Fibroblast of lung (primary cell): ENCODE data around the gene MACROD1. TPM values are rescaled to one million over a fixed set of nuclear protein-coding genes. Genes with fewer than 3 reads are reported as not detected.

Source experiments
- DNase-seq, 2 donors: peaks; one replicate each; pipeline versions ENCODE4 v3.0.0 to v3.0.0-alpha.2; 2010; ENCODE audit warnings: low read depth in 2 of 2
- H2AFZ ChIP-seq: 2 replicates; pipeline ENCODE4 v1.5.1; 2012; ENCODE audit warnings: low read length, control low read depth, inconsistent platforms
- H3K27ac ChIP-seq: 2 replicates; pipeline ENCODE4 v1.5.1; 2011; ENCODE audit warnings: low read length, control low read depth; ENCODE audit not compliant: insufficient read depth
- H3K27me3 ChIP-seq: 2 replicates; pipeline ENCODE4 v1.5.1; 2011; ENCODE audit warnings: mild to moderate bottlenecking, low read length; ENCODE audit not compliant: control insufficient read depth, insufficient read depth
- H3K36me3 ChIP-seq: 2 replicates; pipeline ENCODE4 v1.5.1; 2011; ENCODE audit warnings: low read length; ENCODE audit not compliant: control insufficient read depth, insufficient read depth
- H3K4me1 ChIP-seq: 2 replicates; pipeline ENCODE4 v1.5.1; 2011; ENCODE audit warnings: low read length; ENCODE audit not compliant: control insufficient read depth, insufficient read depth; ENCODE audit errors: extremely low read depth
- H3K4me2 ChIP-seq: 2 replicates; pipeline ENCODE4 v1.5.1; 2011; ENCODE audit warnings: low read length, control low read depth; ENCODE audit not compliant: insufficient read depth; ENCODE audit errors: extremely low read depth
- H3K4me3 ChIP-seq, 4 experiments: fragments of 200-600 bp in 1 of 4; sonication (generic) in 1 of 4; replicated peaks in 1 of 4; 2 replicates each; pipeline ENCODE4 v1.5.1; 2011 to 2016; ENCODE audit warnings: low read length in 4 of 4, low read depth in 3 of 4, mild to moderate bottlenecking in 3 of 4, control low read depth in 2 of 4, inconsistent platforms in 1 of 4, mixed read lengths in 1 of 4; ENCODE audit not compliant: insufficient read depth in 1 of 4; ENCODE audit errors: control extremely low read depth in 1 of 4
- H3K79me2 ChIP-seq: 2 replicates; pipeline ENCODE4 v1.5.1; 2012; ENCODE audit warnings: mild to moderate bottlenecking, low read length, inconsistent platforms; ENCODE audit not compliant: control insufficient read depth, insufficient read depth
- H3K9ac ChIP-seq: 2 replicates; pipeline ENCODE4 v1.5.1; 2011; ENCODE audit warnings: mild to moderate bottlenecking, low read length, control low read depth; ENCODE audit not compliant: insufficient read depth
- H3K9me3 ChIP-seq: 2 replicates; pipeline ENCODE4 v1.5.1; 2012; ENCODE audit warnings: low read depth, low read length; ENCODE audit not compliant: control insufficient read depth, insufficient read depth
- H4K20me1 ChIP-seq: 2 replicates; pipeline ENCODE4 v1.5.1; 2011; ENCODE audit warnings: low read length; ENCODE audit not compliant: control insufficient read depth, insufficient read depth; ENCODE audit errors: extremely low read depth
- CTCF ChIP-seq, 2 donors: IDR thresholded peaks in 1 of 2; conservative IDR thresholded peaks in 1 of 2; 1 replicate in 1 of 2; 2 replicates in 1 of 2; pipeline ENCODE4 v1.5.1; 2011 to 2012; ENCODE audit warnings: low read length in 2 of 2, control low read depth in 1 of 2, inconsistent platforms in 1 of 2, low read depth in 1 of 2, mild to moderate bottlenecking in 1 of 2
- EZH2 ChIP-seq: IDR thresholded peaks from 2 replicates; pipeline ENCODE4 v1.5.1; 2012; ENCODE audit warnings: low read length, control low read depth, mild to moderate bottlenecking; ENCODE audit errors: missing control alignments
- polyA plus RNA-seq, 2 donors: library from polyadenylated mRNA; depleted of rRNA in 1 of 2; stranded (reverse) in 1 of 2; unstranded in 1 of 2; fragments of >200 nt; gene quantifications; 2 replicates each; pipeline ENCODE4 v1.2.1, GENCODE V29; 2011 to 2012; ENCODE audit warnings: missing spikeins in 1 of 2
- total RNA-seq: library from RNA; depleted of rRNA; stranded (reverse); fragments of >200 nt; gene quantifications from 2 replicates; pipeline ENCODE4 v1.2.1, GENCODE V29; 2014

Gene MACROD1
- total and polyA plus RNA-seq, 2 donors (not counting 1 experiment from before 2014, with no cell fraction given), result 8.8 to 24.8 TPM

GRCh38 chr11:64007629-64008282, 158.2 kb downstream of the MACROD1 start:
- peak overlapping the region; percentile 2 to 46 (median 25) for H3K4me3 ChIP-seq
- no peak overlapping the region for H3K27ac ChIP-seq

GRCh38 chr11:64007160-64007628, 158.7 kb downstream of the MACROD1 start:
- H3K4me3 ChIP-seq, result peak overlapping the region; percentile 13 to 46 (median 25)

More at GRCh38 chr11:64007629-64008282, 158.2 kb downstream of the MACROD1 start:
- no peak overlapping the region for H3K9ac ChIP-seq
- peak in 1 of 2 donors; percentile 18 for DNase-seq
- H2AFZ ChIP-seq, result peak overlapping the region; percentile 59
- H3K9me3 ChIP-seq, result no peaks in the 10 kb centered on the region
- peak; percentile 18 to 19 for TF ChIP-seq CTCF (conservative IDR thresholded peaks at IDR 0.05 in 1 of 2, IDR thresholded peaks at IDR 0.05 in 1 of 2; ENCODE audit: low read depth in 1 of 2, low read length in 2 of 2)
- TF ChIP-seq EZH2, result no peak
- peak overlapping the region; percentile 83 for H3K4me2 ChIP-seq
- no peaks in the 10 kb centered on the region for H3K79me2 ChIP-seq
- no peaks in the 10 kb centered on the region for H3K36me3 ChIP-seq
- no peaks in the 10 kb centered on the region for H4K20me1 ChIP-seq
- peaks cover 7% of the 10 kb centered on the region for H3K4me1 ChIP-seq
- H3K27me3 ChIP-seq, result no peaks in the 10 kb centered on the region

GRCh38 chr11:64006398-64006797, 159.5 kb downstream of the MACROD1 start:
- Histone ChIP-seq H3K9ac (no peak overlapping the region), H2AFZ (no peak overlapping the region), H3K4me2 (no peak overlapping the region), H3K27me3 (no peaks in the 10 kb centered on the region), H3K9me3 (no peaks in the 10 kb centered on the region), H3K79me2 (no peaks in the 10 kb centered on the region), H3K27ac (no peak overlapping the region), H4K20me1 (no peaks in the 10 kb centered on the region), H3K36me3 (no peaks in the 10 kb centered on the region), H3K4me3 (no peak overlapping the region), H3K4me1 (peaks cover 7% of the 10 kb centered on the region)
- TF ChIP-seq CTCF (conservative IDR thresholded peaks at IDR 0.05 in 1 of 2, IDR thresholded peaks at IDR 0.05 in 1 of 2; ENCODE audit: low read depth in 1 of 2, low read length in 2 of 2) (no peak), EZH2 (no peak)
- DNase-seq, result no peak

More at GRCh38 chr11:64007160-64007628, 158.7 kb downstream of the MACROD1 start:
- H3K27ac ChIP-seq, result no peak overlapping the region
- TF ChIP-seq EZH2, result no peak
- no peak for TF ChIP-seq CTCF (conservative IDR thresholded peaks at IDR 0.05 in 1 of 2, IDR thresholded peaks at IDR 0.05 in 1 of 2; ENCODE audit: low read depth in 1 of 2, low read length in 2 of 2)
- no peak overlapping the region for H3K9ac ChIP-seq
- peak; percentile 22 to 34 for DNase-seq
- no peaks in the 10 kb centered on the region for H3K79me2 ChIP-seq
- no peaks in the 10 kb centered on the region for H4K20me1 ChIP-seq
- peak overlapping the region; percentile 59 for H2AFZ ChIP-seq
- no peaks in the 10 kb centered on the region for H3K27me3 ChIP-seq
- peaks cover 7% of the 10 kb centered on the region for H3K4me1 ChIP-seq
- no peaks in the 10 kb centered on the region for H3K9me3 ChIP-seq
- peak overlapping the region; percentile 83 for H3K4me2 ChIP-seq
- no peaks in the 10 kb centered on the region for H3K36me3 ChIP-seq
